ENCODE results near the gene FAM114A2.
"Not testable (repeated sequence)": the region's sequence is repeated elsewhere in the genome, so short reads cannot be mapped to it uniquely, and the experiment has no call there.

Gene FAM114A2
- total RNA-seq: 19.3 to 36.4 reads per million in 2 donors

GRCh38 chr5:154038707-154039457 is at the start of gene FAM114A2, which contains the start of gene MFAP3:
Gene FAM114A2, minus strand, starts transcription at chr5:154038910. Its CDS starts 3,957 bp downstream, at chr5:154034953.
Gene MFAP3, plus strand, starts transcription at chr5:154038967. Its CDS starts 10,756 bp downstream, at chr5:154049723.
- DNase-seq: peak; percentile 79

DNA sequence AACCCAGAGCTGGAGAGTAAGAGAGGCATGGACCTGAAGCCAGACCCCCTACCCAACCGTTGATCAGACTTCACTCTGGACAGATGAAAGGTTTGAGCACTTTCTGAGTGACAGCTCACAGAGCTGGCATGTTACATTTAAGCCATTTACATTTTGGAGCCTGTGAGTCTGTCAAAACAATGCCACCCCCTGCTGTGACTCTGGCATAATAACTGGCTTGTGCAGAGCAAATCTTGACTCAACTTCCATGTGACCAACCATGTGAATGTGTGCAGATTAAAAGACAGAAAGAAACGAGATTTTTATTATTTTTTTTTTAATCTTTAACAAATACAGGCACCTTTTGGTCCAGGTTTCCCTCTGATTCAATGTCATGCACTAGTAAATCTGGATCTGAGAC is 48.5 kb upstream of the FAM114A2 start:
- DNase-seq: no peak

GRCh38 chr5:154086641-154087040 is 47.9 kb upstream of the FAM114A2 start:
- no peak for DNase-seq

- no peak for DNase-seq
Observed at GRCh38 chr5:154086146-154086545, 47.4 kb upstream of the FAM114A2 start.

DNA sequence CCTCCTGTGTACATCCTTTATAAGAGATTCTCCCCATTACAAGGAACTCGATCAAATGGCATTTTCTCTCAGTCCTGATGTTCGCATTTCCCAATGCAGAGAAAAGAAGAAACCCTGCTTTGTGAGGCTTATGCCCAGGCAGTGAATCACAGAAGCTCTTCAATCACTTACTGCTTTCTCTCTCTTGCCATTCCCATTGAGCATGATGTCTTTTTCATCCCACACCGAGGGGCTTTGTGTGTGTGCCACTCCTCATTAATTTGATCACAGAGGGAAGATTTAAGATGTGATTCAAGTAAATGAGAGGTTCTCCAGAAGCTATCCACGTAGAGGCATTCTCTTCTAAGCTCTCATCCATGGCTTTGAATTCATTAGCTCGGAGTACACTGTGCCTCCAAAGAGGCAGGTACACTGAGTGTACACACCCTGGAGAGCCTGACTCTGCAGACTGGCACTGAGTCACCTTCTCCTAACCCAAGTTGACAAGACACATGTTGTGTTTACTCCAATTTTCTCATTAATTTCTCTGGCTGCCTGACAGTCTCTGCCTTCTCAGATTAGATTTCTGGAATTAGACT is 45.4 kb upstream of the FAM114A2 start:
- no peak for DNase-seq

DNA sequence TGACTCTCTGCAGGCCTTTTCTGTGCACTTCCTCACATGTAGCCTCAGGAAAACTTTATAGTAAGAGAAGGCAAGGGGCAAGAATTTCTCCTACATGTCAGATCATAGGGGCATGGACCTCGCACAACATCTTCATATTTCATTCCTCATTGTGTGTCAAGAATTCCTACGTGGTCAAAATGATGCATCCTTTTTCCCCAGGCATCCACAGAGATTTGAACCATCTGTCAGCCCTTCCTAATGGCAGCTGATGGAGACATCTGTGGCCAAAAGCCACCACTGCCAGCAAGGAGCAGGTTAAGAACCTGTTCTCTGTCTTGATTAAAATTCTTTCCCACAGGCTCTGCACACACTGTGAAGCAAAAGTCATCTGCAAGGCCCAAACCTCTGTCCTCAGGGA is 42.5 kb upstream of the FAM114A2 start:
- no peak for DNase-seq

GRCh38 chr5:154078272-154078671 is 39.6 kb upstream of the FAM114A2 start:
- no peak for DNase-seq

GRCh38 chr5:154077696-154078095 is 39.0 kb upstream of the FAM114A2 start:
- DNase-seq: no peak

- DNase-seq: no peak
Observed at GRCh38 chr5:154076240-154076922, 37.7 kb upstream of the FAM114A2 start.

- peak; percentile 83 for DNase-seq
Observed at GRCh38 chr5:154072414-154073171, 33.9 kb upstream of the FAM114A2 start.

GRCh38 chr5:154071799-154072413 is 33.2 kb upstream of the FAM114A2 start:
- DNase-seq: no peak

- not testable (repeated sequence) for DNase-seq
Observed at GRCh38 chr5:154069854-154070253, 31.1 kb upstream of the FAM114A2 start.

GRCh38 chr5:154065971-154066370 is 27.3 kb upstream of the FAM114A2 start:
- no peak for DNase-seq

DNA sequence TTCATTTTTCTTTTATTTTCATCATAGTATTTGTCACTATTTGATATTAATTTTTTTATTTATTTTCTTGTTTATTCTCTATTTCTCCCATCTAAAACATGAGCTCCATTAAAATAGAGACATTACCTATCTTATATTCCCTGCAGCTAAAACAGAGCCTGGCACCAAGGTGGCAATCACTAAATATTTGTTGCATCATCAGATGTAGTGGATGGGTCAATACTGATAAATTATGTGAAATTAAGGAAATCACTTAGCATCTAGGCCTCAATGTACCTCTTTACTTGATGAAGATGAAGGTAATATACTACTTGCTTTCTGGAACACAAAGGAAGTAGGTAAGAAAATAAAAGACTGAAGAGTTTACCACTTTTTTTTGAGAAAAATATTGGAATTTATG is 24.7 kb upstream of the FAM114A2 start:
- no peak for DNase-seq

DNA sequence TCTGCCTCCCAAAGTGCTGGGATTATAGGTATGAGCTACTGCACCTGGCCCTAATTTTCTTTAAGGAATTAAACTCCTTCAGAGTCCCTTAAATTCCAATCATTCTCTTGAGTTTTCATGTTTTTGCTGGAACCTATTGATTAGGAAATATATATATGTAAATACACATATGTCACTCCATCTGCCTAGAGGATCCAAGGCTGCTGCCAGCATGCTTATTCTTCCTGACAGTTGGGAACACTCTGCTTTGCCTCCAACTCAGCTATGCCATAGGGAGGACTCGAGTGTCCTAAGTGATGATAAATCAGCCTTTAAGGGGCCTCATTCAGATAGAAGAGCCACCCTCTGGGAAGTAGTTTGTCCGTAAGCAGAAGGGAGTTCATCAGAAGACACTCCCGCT is 21.9 kb upstream of the FAM114A2 start:
- no peak for DNase-seq

DNA sequence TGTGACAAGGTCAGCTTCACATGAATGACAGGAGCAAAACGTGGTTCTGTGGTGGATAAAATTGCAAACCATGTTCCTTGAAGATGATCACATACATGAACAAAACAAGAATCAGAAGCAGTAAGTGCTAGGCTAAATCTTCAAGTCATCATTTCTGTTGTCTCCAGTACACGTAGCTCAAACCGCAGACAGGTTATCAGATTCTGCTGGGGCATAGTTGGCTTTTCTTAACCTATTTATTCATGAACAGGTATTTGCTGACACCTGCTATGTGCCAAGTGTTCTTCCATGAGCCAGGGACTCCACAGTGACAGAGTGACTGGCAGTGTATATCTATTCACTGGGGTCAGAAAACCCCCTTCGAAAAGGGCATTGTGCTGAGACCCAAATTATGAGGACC is 20.9 kb upstream of the FAM114A2 start:
- DNase-seq: no peak

- DNase-seq: no peak
Observed at GRCh38 chr5:154059039-154059430, 20.3 kb upstream of the FAM114A2 start.

DNA sequence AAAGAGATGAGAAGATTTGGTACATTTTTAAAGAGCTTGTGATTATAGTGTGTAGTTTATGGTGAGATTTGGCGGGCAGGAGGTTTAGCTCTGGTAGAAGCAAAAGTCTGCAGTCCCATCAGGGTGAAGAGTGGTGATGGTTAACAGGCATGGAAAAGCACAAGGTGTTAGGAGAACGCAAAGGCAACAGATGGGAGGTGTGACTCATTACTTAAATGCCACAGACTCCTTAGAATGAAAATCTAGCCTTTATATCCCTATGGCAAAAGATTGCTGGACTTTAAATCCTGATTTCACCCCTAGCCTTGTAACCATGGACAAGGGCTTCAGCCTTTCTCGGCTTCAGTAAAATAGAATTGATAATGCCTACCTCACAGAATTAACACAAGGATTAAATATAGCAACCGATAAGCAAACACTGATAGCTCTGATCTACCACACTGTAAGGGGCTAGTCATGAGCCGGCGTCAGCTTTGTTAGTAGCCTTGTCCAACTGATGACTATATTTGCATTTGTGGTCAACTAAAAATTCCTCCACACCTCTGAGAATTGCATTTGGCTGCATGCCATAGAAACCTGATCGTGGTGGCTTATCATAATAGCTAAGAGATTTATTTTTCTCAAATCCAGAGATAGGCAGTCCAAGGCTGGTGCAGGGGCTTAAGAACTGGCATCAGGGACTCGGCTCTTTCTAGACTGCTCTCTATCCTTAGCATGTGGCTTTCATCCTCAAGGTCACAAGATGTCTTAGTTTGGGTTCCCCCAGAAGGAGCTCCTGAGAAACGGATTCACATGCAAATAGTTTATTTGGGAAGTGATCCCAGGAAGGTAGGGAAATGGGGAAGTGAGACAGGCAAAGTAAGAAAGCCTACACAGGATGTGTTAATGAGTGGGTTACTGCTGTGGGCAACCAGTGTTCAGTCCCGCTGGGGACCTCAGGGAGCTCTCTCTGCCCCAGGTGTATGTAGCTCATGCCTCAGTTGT is 19.6 kb upstream of the FAM114A2 start:
- no peak for DNase-seq

DNA sequence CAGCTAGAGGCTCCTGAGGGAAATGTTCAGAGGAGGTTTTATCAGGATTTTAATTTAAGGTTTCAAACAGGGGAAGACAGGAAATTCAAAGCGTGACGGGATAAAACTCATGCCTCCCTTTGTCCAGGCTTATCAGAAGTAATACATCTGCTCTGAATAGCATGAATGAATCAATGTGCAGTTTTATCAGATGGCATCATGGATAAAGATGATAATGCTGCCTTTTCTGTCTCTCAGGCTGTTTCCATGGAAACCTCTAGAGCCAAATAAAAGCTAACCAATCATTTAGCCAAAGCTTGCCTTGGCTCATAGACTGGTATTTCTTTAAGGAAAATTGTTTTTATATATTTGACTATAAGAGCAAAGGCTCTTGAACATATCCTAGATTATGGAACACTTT is 16.5 kb upstream of the FAM114A2 start:
- no peak for DNase-seq

- DNase-seq: no peak
Observed at GRCh38 chr5:154053468-154053867, 14.8 kb upstream of the FAM114A2 start.

GRCh38 chr5:154049636-154050035 is 10.9 kb upstream of the FAM114A2 start:
- DNase-seq: no peak

Measured in T-helper 9 cell (primary cell).